ENCODE data around the gene ARL17B. TPM values are rescaled to one million over a fixed set of nuclear protein-coding genes. Genes with fewer than 3 reads are reported as not detected.
A peak's percentile ranks its signal among the peaks of the same experiment; 100 is the strongest.

ARL17B gene
- total and polyA plus RNA-seq, 2 of the 8 experiments (the other 6 are each of a cell fraction or from before 2014, with no cell fraction given) = 5.4 to 21.6 TPM

- peak; percentile 93 for TF ChIP-seq RBBP5 (IDR thresholded peaks at IDR 0.05; ENCODE audit: borderline replicate concordance, low read depth, low read length)
- TF ChIP-seq KDM5A (IDR thresholded peaks at IDR 0.05; ENCODE audit: low read length) = no peak
- TF ChIP-seq ZNF274 (IDR thresholded peaks at IDR 0.05; ENCODE audit: borderline replicate concordance, extremely low read depth, low read length) = no peak
- TF ChIP-seq BCL11A (IDR thresholded peaks at IDR 0.05; ENCODE audit: low read depth in 2 of 2, low read length in 2 of 2) = no peak
- no peak for TF ChIP-seq SP1 (IDR thresholded peaks at IDR 0.05; ENCODE audit: low read depth, low read length)
- TF ChIP-seq SRF (IDR thresholded peaks at IDR 0.05; ENCODE audit: low read depth, low read length) = no peak
- TF ChIP-seq CBX8 (IDR thresholded peaks at IDR 0.05; ENCODE audit: borderline replicate concordance, low read depth, low read length) = no peak
- TF ChIP-seq, protein P1, sequence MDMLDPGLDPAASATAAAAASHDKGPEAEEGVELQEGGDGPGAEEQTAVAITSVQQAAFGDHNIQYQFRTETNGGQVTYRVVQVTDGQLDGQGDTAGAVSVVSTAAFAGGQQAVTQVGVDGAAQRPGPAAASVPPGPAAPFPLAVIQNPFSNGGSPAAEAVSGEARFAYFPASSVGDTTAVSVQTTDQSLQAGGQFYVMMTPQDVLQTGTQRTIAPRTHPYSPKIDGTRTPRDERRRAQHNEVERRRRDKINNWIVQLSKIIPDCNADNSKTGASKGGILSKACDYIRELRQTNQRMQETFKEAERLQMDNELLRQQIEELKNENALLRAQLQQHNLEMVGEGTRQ (IDR thresholded peaks at IDR 0.05; ENCODE audit: low read length) = 0 out of 2 replicates have a peak, but pooled peaks have one; percentile 7
- TF ChIP-seq SIRT6 (IDR thresholded peaks at IDR 0.05; ENCODE audit: low read length) = no peak
- peak; percentile 47 for TF ChIP-seq EZH2 (IDR thresholded peaks at IDR 0.05; ENCODE audit: low read depth, low read length, severe bottlenecking)
- peak; percentile 97 for TF ChIP-seq KDM4A (IDR thresholded peaks at IDR 0.05; ENCODE audit: low read depth, low read length, severe bottlenecking)
Observed at GRCh38 chr17:46266656-46267544, 94.7 kb downstream of the ARL17B start (continued).
